Lower leg skin (tissue), 4 donors: ENCODE results near the gene NAALADL2. TPM values are rescaled to one million over a fixed set of nuclear protein-coding genes. Genes with fewer than 3 reads are reported as not detected.

Experiments used
- DNase-seq, 2 donors: peaks; one replicate each; pipeline ENCODE4 v3.0.0-alpha.2; 2019; ENCODE audit warnings: low spot score in 2 of 2
- H3K4me3 ChIP-seq: fragments of 200-600 bp; sonication (generic); 2 replicates; pipeline ENCODE4 v1.5.1; 2017; ENCODE audit warnings: mild to moderate bottlenecking, low read depth; ENCODE audit not compliant: poor library complexity, severe bottlenecking
- POLR2A ChIP-seq, 2 donors: fragments of 450-650 bp; IDR thresholded peaks; one replicate each; pipeline ENCODE4 v1.6.1; 2016 to 2017; ENCODE audit warnings: antibody characterized with exemption in 2 of 2, mild to moderate bottlenecking in 1 of 2, moderate library complexity in 1 of 2
- WGBS, 2 donors: methylation state at CpG; one replicate each; pipeline ENCODE4 v1.1.5; 2018; 5-methylcytosine and 5-hydroxymethylcytosine counted together
- intact Hi-C: fragments of 100-400 bp; cut with DNase I; formaldehyde crosslinking; loops from one replicate; pipeline ENCODE4 v1.15.0; 2023; ENCODE audit warnings: low total_unique reads
- total RNA-seq, 4 donors: library from RNA; depleted of rRNA; stranded (reverse); fragments of >200 nt; gene quantifications; one replicate each; pipeline ENCODE4 v1.1.0, GENCODE V29; 2016
- TF ChIP-seq, protein P1 (sequence below), 3 donors: fragments of 450-650 bp; IDR thresholded peaks; one replicate each; pipeline ENCODE4 v1.5.1; 2016; ENCODE audit warnings: antibody characterized with exemption in 3 of 3, mild to moderate bottlenecking in 3 of 3, moderate library complexity in 2 of 3

NAALADL2 gene
- total RNA-seq, 4 donors from 2014 or later: 3.6 to 8.1 (median 4.6) TPM

DNA sequence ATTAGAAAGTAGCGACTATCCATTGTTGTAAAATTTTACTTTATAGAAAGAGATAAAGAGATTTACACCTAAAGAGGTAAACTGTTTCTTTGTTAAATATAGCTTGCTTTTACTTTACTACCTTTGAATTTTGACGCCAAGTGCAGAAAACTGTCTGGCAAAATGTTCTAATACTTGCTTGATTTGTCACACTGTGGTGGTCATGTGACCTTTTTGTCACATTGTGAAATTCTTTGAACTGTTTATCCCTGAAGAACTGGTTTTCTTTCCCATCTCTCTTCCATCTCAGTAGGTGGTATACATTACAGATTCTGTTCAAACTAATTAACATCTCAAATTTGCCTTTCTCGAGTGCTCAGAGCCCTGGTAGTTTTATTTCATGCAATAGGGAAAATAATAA, 327.4 kb downstream of the NAALADL2 start:
- intact Hi-C loops: loop anchor here (5.0 kb wide), 1 partner anchor 856 kb away; no protein-coding TSS in a partner anchor
- no peak for DNase-seq
- TF ChIP-seq, protein P1, sequence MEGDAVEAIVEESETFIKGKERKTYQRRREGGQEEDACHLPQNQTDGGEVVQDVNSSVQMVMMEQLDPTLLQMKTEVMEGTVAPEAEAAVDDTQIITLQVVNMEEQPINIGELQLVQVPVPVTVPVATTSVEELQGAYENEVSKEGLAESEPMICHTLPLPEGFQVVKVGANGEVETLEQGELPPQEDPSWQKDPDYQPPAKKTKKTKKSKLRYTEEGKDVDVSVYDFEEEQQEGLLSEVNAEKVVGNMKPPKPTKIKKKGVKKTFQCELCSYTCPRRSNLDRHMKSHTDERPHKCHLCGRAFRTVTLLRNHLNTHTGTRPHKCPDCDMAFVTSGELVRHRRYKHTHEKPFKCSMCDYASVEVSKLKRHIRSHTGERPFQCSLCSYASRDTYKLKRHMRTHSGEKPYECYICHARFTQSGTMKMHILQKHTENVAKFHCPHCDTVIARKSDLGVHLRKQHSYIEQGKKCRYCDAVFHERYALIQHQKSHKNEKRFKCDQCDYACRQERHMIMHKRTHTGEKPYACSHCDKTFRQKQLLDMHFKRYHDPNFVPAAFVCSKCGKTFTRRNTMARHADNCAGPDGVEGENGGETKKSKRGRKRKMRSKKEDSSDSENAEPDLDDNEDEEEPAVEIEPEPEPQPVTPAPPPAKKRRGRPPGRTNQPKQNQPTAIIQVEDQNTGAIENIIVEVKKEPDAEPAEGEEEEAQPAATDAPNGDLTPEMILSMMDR (IDR thresholded peaks at IDR 0.05): no peak
- no peak for TF ChIP-seq POLR2A (IDR thresholded peaks at IDR 0.05)
- WGBS, 2 donors: 81% methylated on average over 3 of the region's 3 CpGs
- H3K4me3 ChIP-seq: no peak overlapping the region

DNA sequence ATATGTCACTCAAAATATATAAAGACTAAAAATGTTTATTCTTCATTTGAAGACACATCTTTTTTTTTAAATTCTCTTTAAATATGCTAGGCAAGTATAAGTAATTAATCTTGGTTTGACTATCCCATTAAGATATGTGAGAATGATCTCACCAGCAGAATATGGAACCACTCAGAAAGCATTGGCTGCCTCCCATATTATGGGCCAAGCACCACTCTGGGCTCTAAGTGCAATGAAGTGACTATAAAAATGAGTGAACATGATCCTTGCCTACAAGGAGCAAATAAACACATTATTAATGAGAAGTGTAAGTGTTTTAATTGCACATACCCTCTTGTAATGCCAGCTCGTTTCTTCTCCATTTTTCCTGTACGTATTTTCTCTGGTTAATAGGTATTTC, 328.5 kb downstream of the NAALADL2 start:
- DNase-seq: no peak
- H3K4me3 ChIP-seq: no peak overlapping the region
- intact Hi-C loops: loop anchor here (5.0 kb wide), 1 partner anchor 855 kb away; no protein-coding TSS in a partner anchor
- no peak for TF ChIP-seq POLR2A (IDR thresholded peaks at IDR 0.05)
- TF ChIP-seq, protein P1 (IDR thresholded peaks at IDR 0.05): no peak
- WGBS, 2 donors: 76 to 85% methylated on average over 2 of the region's 2 CpGs

DNA sequence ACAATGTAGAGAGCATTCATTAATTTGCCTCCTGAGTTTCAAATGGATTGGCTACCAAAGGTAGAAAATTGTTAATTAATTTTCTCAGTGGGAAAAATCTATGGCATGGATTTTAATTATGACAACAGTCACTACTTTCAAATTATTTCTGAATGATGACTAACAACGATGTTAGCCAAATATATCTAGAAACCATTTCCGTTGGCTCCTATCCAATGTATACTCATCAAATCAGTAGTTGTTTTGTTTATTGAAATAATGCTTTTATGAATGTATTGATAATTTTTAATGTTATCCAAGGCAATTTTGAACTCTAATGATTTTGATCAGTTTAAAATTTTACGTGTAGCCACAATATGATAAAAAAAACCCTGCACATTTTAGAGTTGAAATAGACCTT, 333.4 kb downstream of the NAALADL2 start:
- DNase-seq: no peak
- TF ChIP-seq, protein P1 (IDR thresholded peaks at IDR 0.05): no peak
- TF ChIP-seq POLR2A (IDR thresholded peaks at IDR 0.05): no peak
- 37 to 43% methylated on average over 3 of the region's 3 CpGs for WGBS, 2 donors
- H3K4me3 ChIP-seq: no peak overlapping the region
- intact Hi-C loops: no loop called here

DNA sequence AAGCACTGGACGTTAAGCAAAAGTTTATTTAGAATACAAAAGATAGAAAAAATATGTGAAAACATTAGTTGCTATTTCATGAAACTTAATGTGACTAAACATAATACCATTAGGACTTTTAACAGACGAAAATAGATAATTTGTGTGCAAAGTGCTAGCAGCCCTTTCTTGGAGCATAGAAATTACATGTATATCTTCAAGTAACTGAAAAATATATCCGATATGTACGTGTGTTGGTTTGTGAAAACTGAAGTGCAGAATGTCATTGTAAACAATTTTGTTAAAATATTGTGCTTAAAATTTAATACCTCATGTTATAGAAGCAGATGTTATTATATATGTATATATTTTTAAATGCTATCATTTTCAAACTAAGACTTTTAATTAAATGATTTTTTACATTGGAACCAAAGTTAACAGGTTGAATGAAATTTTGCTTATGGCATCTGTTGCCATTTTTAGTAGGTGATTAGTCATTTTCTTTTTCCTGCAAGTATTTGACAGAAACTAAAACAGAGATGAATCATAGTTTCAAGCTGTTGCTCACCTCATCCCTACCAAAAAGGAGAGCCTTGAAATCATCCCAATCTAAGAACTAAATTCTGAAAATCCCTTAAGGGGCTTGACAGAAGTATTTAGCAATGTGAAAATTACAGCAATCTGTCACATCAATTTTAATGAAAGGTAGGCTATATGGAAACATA, 334.8 kb downstream of the NAALADL2 start:
- no peak for DNase-seq
- intact Hi-C loops: no loop called here

DNA sequence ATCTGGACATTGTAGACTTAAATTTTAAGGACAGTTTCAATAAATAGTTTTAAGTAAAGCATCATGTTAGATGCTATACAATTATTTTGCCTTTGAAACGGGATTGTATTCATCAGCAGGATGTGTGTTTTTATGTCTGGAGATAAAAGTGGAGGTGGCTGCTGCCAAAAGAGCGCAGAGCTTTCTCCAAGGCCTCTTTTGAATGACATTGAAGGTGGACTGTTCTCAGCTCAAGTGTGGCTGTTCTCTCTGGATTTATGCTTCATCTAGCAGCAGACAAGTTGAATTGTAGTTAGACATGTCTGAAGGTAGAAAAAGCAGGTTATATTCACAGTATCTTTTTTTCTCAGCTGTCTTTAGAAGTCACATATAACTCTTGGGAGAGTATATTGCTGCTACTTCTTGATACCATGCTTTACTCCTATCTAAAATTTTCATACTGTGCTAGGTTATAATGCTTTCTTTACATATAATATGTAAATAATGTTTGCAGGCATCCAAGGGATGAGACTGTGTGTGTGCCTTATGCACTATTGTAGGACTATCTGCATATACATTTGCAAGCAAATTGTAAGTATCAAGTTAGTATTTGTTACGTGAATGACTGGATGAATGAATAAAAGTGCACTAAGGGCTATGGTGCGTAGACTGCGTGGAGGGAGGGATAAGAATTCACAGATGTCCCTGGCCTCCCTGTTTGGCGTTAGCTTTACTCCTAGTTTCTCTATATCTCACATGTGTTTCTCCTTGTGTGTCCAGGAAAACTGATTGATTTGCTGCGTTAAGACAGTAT, 340.1 kb downstream of the NAALADL2 start:
- TF ChIP-seq POLR2A (IDR thresholded peaks at IDR 0.05): no peak
- TF ChIP-seq, protein P1 (IDR thresholded peaks at IDR 0.05): no peak
- 87 to 90% methylated on average over 7 of the region's 7 CpGs for WGBS, 2 donors
- DNase-seq: no peak
- intact Hi-C loops: no loop called here
- H3K4me3 ChIP-seq: no peak overlapping the region

More for the DNA sequence above, 334.8 kb downstream of the NAALADL2 start:
- no peak overlapping the region for H3K4me3 ChIP-seq
- 75 to 79% methylated on average over 4 of the region's 4 CpGs for WGBS, 2 donors
- TF ChIP-seq, protein P1 (IDR thresholded peaks at IDR 0.05): no peak
- TF ChIP-seq POLR2A (IDR thresholded peaks at IDR 0.05): no peak
